ENCODE measurements around the gene CES3. TPM values are rescaled to one million over a fixed set of nuclear protein-coding genes. Genes with fewer than 3 reads are reported as not detected.

Gene CES3
- 9.0 and 9.6 TPM in 2 replicates for total RNA-seq

- intact Hi-C loops (cut with micrococcal nuclease): loop anchor here (1.0 to 2.0 kb wide), 2 partner anchors 14 kb away; no protein-coding TSS in a partner anchor
Observed at GRCh38 chr16:66961065-66961744, at the start of gene CES3. Gene CES3, plus strand, starts transcription at chr16:66961266. Its CDS starts 42 bp downstream, at chr16:66961308.

GRCh38 chr16:66911801-66912200 is 49.3 kb upstream of the CES3 start:
- intact Hi-C loops (cut with micrococcal nuclease): no loop called here

- intact Hi-C loops (cut with micrococcal nuclease): no loop called here
Observed at GRCh38 chr16:66913081-66913480, 48.0 kb upstream of the CES3 start.

- intact Hi-C loops (cut with micrococcal nuclease): no loop called here
Observed at GRCh38 chr16:66913711-66914110, 47.4 kb upstream of the CES3 start.

- intact Hi-C loops (cut with micrococcal nuclease): no loop called here
Observed at GRCh38 chr16:66914541-66914940, 46.5 kb upstream of the CES3 start.

GRCh38 chr16:66915041-66915440 is 46.0 kb upstream of the CES3 start:
- intact Hi-C loops (cut with micrococcal nuclease): no loop called here

- intact Hi-C loops (cut with micrococcal nuclease): no loop called here
Observed at GRCh38 chr16:66916518-66916917, 44.5 kb upstream of the CES3 start.

- intact Hi-C loops (cut with micrococcal nuclease): no loop called here
Observed at GRCh38 chr16:66917741-66918140, 43.3 kb upstream of the CES3 start.

GRCh38 chr16:66918355-66918754 is 42.7 kb upstream of the CES3 start:
- intact Hi-C loops (cut with micrococcal nuclease): no loop called here

GRCh38 chr16:66918803-66919568 is 42.1 kb upstream of the CES3 start, which contains the start of gene CDH16:
Gene CDH16, minus strand, starts transcription at chr16:66918885. Its CDS starts 820 bp downstream, at chr16:66918065.
- intact Hi-C loops (cut with micrococcal nuclease): no loop called here

- intact Hi-C loops (cut with micrococcal nuclease): no loop called here
Observed at GRCh38 chr16:66919569-66920298, 41.3 kb upstream of the CES3 start.

GRCh38 chr16:66920299-66920590 is 40.8 kb upstream of the CES3 start:
- intact Hi-C loops (cut with micrococcal nuclease): no loop called here

GRCh38 chr16:66920924-66921680 is 40.0 kb upstream of the CES3 start:
- intact Hi-C loops (cut with micrococcal nuclease): no loop called here

- intact Hi-C loops (cut with micrococcal nuclease): no loop called here
Observed at GRCh38 chr16:66921729-66922450, 39.2 kb upstream of the CES3 start.

GRCh38 chr16:66923247-66923731 is 37.8 kb upstream of the CES3 start:
- intact Hi-C loops (cut with micrococcal nuclease): no loop called here

- intact Hi-C loops (cut with micrococcal nuclease): no loop called here
Observed at GRCh38 chr16:66923866-66924265, 37.2 kb upstream of the CES3 start.

GRCh38 chr16:66924527-66925321 is 36.3 kb upstream of the CES3 start:
- intact Hi-C loops (cut with micrococcal nuclease): loop anchor here (1.0 to 5.0 kb wide), 2 partner anchors 10 to 92 kb away; partner anchors contain the start of genes CIAO2B and NAE1

- intact Hi-C loops (cut with micrococcal nuclease): loop anchor here (1.0 to 5.0 kb wide), 2 partner anchors 9 to 93 kb away; partner anchors contain the start of genes CIAO2B and NAE1
Observed at GRCh38 chr16:66925322-66925840, 35.7 kb upstream of the CES3 start, which contains the start of gene RRAD. Gene RRAD, minus strand, starts transcription at chr16:66925535. Its CDS starts 356 bp downstream, at chr16:66925179.
